Measurements from ENCODE around the gene ZNF385D.

Gene ZNF385D

DNA sequence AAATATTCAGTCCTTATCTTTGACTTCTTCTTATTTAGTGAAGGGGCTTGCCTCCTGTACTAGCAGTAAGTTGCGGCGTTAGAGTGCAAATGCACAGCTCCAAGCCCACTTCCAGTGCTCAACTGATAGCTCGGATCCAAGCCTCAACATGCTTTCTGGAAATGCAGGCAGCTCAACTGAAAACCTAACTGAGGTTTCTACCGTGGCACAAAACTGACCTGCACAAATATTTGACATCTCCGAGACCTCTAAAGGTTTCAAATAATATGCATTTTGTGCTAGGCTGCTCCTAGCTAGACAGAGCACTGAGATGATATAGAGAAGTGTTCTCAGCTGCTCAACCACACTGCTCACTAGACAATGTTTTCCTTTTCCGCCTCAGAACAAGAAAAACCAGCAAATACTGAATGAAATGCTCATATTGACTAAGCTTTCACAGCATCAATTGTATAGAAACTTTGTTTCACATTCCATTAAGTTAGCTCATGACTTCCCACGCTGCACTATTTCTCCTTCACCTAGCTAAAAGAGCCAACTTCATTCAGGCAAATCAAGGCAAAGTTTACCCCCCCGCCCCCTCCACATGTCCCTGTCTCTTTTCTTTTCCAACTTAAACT lies 822 bp downstream of the ZNF385D start:
- DNase-seq (ENCODE audit: low read depth in 2 of 2), result no peak

DNA sequence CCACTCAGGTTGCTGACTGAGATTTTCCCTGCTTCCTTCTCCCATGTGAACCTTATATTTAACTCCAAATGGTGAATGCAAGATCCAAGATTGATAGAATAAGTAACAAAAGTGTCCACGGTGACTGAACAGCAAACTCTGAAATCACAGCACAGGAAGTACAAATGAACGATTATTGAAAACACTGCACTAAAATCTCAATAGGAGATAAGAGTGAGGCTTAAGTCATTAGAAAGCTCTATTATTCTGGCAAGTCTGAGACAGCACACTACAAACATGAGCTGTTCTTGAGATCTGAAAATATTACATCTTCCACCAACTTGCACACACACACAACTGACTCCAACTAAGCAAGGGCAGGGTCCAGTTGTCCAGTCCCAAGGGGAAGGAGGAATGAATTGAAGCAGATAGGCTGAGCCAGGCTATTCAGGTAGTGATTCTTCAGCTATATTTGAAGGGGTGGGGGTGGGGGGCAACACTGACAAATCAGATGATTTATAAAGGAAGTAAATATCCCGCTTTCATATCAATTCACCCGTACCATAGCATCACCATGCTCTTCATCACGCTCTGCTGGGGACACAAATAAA lies 2.9 kb downstream of the ZNF385D start:
- no peak for DNase-seq (ENCODE audit: low read depth in 2 of 2)

DNA sequence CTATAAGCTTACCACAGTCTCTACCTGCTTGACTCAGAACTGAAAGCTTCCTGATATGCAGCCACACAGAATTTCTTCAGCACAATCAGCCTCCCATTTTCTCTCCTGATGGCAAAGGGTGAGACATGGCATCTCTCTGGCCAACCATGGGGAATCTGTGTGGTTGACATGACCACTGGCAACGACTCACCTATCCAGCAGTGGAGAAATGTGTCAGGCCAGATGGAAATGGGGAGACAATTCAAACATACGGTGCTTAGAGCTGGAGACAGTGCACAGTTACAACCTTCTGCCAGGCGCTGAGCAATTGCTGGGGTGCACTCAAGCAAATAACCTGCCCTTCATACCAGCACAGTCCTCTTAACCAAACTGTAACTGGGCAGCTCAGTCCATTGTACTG lies 3.6 kb downstream of the ZNF385D start:
- no peak for DNase-seq (ENCODE audit: low read depth in 2 of 2)

DNA sequence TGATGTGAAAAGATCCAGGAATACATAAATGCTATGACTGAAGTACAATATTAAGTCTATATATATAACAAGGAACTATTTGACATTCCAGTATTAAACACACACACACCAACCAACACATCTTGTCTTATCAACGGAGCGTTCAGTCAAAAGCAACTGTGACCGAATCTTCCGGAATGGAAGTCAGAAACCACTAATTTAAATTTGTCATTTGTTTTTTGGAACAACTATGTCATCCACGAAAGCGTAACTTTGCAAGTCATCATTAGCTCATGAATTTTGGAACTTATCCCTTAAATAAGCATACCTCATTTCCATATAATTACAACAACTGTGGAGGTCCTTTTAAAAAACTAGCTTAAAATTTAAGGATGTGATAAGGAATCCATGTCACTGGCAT lies 5.0 kb downstream of the ZNF385D start:
- DNase-seq (ENCODE audit: low read depth in 2 of 2), result no peak

DNA sequence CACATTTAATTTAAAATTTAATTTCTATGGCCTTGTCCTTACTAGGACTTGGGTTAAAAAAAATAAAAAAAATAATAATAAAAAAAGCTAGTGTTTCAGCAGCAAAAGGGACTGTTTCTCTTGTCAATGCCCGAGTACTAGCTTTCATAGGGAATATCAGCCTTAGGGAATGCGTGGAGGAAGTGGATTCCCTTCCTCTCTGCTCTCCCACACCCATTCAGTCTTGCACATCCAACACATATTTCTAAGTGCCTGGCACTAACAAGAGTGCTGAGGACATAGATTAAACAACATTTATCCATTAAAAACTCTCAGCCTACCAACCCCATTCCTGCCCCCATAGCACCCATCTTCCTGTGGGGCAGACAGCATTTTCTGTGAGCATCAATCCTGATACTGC lies 6.2 kb downstream of the ZNF385D start:
- DNase-seq (ENCODE audit: low read depth in 2 of 2), result no peak

DNA sequence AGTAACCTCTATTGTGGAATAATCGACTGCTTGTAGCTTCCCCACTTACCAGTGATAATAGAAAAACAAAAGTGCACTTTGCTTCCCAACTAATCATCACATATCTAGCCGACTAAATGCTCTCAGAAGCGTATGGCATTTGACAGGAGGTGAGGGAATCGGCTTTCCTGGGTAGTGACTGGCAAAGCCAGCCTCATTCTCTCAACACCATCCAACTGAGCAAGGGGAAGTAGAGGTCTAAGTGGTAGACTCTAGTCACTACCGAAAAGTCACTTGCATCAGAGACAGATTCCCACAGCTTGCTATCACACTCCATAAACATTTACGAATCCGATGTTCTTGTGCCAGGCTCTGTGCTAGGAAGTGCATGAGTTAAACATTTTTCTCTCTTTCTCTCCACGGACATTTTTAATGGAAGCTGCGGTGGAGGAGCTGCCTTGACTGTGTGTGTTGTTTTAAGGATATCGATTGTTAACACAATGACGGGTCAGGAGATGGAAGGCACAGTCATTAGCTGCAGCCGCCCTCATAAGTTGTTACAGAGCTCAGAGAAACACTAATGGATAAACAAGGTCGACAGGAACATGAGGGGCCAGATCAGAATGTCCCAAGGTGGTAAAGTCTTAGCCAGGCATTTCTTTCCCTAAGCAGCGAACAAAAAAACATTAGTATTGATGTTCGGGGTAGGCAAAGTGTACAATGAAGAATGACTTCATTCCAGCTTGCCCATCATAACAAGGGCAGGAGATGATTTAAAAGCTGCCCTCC lies 11.9 kb downstream of the ZNF385D start:
- no peak for DNase-seq (ENCODE audit: low read depth in 2 of 2)

DNA sequence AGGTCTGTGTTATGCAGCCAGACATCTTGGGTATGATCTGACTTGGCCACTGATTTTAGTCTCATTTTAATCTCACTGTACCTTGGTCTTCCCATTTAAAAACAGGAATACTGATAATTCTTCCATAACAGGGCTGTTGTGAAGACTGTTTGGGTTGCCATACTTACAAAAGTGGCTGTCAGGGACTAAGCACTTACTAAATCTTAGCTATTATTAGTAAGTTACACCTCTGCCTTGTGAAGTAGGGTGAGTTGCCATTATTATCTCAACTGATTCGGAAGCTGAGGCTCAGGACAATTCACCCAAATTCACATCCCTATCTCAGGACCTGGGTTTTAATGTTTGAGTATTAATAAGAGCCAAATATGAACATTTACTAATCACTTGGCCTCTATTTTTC lies 12.7 kb downstream of the ZNF385D start:
- DNase-seq (ENCODE audit: low read depth in 2 of 2), result no peak

DNA sequence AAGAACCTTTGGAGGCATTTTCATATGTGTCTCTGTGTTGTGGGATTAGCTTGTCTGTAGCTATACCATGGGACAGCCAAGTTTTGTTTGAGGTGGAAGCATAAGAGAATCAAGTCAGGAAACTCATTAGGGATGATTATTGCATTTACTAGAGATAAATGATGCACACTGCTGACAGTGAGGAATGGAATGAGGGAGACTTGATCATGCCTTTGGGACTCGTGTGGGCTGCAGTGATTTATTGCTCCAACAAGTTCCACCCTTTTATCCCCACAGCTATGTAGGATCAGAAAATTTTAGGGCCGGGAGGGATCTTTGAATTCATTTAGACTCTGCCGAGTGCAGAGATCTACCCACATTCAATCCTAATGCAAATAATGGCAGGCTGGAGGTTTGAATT lies 16.3 kb downstream of the ZNF385D start:
- DNase-seq (ENCODE audit: low read depth in 2 of 2), result no peak

DNA sequence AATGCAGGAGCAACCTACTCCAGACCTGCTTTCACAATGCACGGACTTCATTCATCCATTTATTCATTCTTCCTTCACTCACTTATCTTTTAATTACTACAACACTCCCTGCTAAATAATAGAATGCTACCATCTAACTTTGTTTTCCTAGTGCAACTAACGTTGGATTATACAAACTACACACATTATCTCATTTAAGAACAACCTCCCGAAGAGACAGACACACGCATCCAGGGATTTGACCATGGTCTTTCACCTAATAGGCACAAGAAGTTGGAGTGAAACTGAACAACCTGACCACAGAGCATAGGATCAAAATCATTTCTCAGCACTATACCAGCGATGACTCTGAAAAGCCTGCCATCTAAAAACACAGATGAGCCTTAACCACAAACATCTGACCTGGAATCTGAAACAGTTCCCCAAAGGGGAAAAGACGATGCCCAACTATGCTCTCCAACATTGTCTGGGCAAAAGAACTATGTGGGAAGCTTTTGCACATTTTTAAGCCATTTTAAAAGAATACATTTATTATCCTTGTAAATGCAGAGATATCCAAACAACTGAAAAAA lies 21.0 kb downstream of the ZNF385D start:
- no peak for DNase-seq (ENCODE audit: low read depth in 2 of 2)

DNA sequence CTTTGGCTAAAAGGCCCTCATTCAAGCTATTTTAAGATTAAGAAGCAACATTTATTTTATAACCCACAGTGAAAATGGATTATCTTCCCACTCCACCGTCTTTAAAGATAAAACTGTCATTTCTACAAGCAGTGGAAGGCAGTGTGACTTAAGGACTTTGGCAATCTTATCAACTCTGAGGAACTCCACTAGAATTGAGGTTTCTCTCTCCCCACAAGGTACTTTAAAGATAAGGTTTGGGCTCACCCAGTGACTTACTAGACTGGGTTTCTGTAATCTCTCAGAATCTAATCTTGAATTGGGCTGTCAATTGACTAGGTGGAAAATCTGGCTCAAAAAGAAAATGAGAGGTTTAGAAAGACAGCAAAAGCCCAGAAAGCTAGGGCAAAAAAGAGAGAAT lies 21.7 kb downstream of the ZNF385D start:
- DNase-seq (ENCODE audit: low read depth in 2 of 2), result no peak

DNA sequence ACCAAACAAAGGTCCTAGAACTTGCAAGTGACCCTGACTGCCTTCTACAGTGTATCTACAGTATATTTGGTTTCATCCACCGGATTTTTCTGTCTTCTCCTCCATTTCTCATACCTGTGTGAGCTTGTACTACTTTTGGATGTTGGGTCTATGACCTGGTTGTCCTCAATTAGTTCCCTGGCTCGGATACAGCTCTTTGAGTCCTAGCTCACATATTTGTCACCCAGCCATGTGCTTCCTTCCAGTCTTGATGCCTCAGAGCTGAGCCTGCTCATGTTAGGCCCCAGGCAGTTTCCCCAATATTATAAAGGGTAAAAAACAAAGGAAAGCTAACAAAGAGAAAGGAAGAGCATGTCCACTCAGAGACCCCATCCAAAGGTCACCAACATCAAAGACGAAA lies 28.2 kb downstream of the ZNF385D start:
- no peak for DNase-seq (ENCODE audit: low read depth in 2 of 2)

DNA sequence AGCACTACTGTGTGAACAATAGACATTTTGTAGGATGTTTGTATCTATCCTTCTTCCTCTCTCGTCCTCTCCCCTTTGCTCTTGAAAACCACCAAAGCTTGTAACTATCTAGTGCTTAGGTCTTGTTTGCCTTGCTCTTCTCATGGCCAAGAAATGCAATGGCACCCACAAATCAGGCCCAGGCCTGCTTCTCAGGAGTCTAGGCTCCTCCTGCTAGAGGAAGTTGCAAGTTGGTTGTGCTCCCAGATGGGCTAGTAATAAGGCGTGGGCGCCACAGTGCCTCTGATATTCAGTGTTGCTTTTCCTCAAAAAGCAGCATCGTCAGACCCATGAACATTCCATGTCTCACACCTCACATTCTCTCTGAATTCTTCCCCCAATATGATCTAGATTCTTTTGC lies 28.7 kb downstream of the ZNF385D start:
- DNase-seq (ENCODE audit: low read depth in 2 of 2), result no peak

DNA sequence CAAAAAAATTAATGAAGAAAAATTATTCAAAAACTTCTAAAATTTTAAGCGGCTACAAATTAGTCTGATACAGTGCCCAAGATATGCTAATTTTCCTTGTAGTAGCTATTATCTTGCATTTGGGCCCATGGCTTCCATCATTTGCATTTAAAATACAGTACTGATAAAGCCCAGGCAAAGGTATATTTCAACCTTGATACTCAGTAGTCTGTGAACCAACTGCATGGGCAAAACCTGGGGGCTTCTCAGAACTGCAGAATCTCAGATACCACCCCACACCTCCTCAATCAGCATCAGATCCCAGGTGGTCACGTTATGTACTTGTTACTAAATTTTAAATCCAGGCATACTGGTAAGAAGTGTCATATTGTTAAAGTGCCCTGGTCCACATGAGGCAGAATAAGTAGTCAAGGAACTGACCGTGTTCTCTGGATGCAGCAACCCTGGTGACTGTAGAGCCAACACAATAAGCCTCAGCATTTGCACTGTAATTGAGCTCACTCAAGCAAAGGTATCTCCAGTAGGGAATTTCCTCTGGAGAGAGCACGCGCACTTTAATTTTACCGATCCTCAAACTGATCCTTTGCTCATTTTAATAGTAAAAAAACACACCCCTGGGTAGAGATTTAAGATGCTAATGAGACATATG lies 31.9 kb downstream of the ZNF385D start:
- no peak for DNase-seq (ENCODE audit: low read depth in 2 of 2)

DNA sequence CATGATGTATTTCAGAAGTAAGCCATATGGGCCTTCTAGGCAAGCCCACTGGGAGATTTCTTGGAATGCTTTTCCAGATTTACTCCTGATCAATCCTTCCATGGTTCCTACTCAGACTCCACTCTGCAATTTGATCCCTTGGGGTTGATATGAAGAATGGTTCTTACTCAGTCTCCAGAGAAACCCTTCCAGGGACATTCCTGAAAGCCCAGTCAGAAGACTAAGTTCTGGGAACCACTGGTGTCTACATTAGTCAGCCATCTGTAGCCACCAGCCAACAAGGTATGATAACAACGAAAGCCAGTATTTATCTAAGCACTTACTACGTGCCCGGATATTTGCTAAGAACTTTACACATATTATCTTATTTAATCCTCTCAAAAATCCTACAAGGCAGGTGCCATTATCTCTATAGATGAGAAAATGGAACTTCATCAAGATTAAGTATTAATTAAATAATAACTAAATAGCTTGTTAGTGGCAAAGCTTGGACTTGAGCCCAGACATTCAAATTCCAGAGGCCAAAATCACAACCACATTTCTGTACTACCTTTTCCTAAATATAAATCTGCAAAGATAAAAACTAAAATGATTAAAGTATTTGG lies 32.7 kb downstream of the ZNF385D start:
- DNase-seq (ENCODE audit: low read depth in 2 of 2), result no peak

DNA sequence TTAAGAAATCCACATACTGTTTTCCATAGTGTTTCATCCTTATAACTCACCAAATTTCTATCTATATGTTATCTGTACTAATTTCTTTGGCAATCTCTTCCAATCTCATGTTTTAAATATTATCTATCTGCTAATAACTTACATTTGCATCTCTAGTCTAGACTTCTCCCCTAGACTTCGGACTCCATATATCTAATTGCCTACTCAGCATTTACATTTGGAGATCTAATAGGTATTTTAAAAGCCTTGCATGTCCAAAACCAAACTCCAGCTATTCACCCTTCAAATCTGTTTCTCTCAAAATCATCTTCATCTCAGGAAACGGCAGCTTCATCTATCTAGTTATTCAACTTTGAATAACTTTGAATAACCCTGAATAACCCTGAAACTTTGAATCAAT lies 35.3 kb downstream of the ZNF385D start:
- DNase-seq (ENCODE audit: low read depth in 2 of 2), result no peak

DNA sequence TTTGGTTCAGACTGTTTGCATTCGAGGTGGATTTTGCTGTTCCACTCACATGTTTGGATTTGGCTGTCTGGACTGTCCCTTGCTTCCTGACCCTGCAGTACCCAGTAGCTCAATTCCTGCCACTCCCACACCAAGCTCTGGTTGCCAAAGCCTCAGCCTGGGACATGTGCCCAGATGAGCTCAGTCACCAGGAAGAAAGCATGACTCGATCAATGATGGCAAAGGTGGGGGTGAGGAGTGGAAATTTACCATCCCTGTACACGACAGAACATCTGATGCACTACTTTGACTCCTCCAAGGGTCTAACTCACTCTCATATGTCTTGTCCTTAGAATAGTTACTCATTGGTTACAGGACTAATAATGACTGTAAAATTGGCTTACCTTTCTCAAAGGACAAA lies 45.2 kb downstream of the ZNF385D start:
- DNase-seq (ENCODE audit: low read depth in 2 of 2), result no peak

DNA sequence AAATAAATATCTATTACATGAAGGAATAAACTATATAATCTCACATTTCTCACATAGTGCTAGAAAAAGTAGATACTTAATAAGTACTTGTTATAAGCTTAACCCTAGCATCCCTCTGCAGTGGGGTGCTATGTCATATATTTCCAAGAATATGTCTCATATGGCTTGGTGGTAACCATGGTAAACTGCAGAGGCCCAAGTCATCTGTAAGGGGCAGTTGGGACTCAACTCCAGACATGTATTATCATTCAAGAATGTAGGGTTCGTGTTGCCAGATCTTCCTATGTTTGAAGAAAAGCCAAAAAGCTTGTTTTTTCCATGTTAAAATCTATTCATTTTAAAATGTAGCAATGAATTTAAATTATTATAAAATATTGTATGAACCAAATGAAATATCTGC lies 46.2 kb downstream of the ZNF385D start:
- DNase-seq (ENCODE audit: low read depth in 2 of 2), result no peak

DNA sequence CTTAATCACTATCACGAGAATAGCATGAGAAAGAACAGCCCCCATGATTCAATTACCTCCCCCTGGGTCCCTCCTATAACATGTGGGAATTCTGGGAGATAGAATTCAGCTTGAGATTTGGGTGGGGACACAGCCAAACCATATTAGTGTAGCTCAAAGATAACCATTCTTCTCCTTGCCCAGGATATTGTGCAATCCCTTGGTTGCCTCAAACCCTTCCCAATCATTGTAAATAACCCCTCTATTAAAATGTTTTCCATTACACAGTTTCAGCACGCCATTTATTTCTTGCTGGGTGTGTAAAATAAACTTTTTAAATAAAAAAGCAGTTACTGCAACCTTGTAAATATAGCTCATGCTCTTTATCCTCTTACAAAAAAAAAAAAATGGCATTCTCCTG lies 47.7 kb downstream of the ZNF385D start:
- no peak for DNase-seq (ENCODE audit: low read depth in 2 of 2)

DNA sequence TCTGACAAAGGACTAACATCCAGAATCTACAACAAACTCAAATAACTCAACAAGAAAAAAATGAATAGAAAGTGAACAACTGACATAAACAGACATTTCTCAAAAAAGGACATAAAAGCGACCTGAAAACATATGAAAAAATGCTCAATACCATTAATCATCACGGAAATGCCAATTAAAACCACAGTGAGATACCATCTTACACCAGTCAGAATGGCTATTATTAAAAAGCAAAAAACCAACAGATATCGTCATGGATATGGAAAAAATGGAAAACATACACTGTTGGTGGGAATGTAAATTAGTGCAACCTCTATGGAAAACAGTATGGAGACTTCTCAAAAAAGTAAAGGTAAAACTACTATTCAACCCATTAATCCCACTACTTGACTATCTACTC lies 53.3 kb downstream of the ZNF385D start:
- no peak for DNase-seq (ENCODE audit: low read depth in 2 of 2)

DNA sequence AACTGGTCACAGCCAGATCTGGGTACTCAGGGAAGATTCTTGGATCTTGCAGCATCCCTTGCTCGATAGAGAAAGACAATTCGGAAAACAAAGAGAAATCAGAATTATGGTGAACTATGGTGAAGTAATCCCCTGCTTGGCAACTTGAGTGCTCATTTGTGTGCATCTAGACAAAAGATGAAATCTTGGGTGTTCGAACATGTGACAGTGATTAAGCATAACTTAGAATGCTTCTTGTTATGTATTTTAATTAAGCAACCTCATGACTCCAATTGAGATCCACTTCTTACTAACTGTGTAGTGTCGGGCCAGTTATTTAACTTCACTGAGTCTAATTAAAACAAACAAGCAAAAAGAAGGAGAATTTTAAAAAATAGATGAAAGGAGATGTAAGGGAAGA lies 56.5 kb downstream of the ZNF385D start:
- DNase-seq (ENCODE audit: low read depth in 2 of 2), result no peak

DNA sequence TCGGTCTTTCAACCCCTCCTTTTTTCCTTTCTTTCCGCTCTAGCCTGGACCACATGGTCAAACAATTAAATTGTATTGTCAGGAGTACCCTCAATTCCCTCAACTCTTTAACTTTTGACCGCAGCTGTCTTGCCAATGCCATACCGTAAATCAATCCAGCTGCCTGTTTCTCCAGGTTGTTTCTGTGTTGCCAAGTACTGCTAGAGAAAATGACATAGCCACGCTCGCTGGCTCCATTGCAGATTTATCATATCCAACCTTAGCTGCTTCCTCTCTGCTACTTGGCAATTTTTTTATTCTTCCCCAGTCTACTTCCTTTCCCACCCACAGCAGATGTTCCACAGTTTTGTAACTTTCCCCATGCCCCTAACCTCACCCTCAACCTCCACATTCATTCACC lies 60.0 kb downstream of the ZNF385D start:
- no peak for DNase-seq (ENCODE audit: low read depth in 2 of 2)

DNA sequence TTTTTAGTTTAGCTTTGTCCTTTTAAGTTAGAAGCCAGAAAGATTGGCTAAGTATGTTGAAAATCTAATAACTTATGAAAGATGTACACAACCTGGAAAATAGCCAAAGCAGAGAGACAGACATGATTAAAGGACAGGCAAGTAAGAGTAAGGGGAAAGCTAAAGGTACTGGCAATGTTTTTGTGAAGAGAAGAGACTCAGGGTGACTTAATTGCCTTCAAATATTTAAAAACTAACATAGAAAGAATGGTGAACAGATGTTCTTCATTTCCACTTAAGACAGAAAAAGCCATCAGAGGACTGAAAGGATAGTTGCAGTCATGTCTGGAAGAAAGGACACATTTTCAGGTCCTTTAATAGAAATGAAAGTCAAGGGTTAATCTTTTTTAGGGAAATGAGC lies 68.8 kb downstream of the ZNF385D start:
- no peak for DNase-seq (ENCODE audit: low read depth in 2 of 2)

All from stimulated activated CD8-positive, alpha-beta memory T cell treated with anti-CD3 and anti-CD28 coated beads, Interleukin-15, amount 100 ng/mL, for 4 hours (primary cell).